ENCODE results near the gene MYO1D.

- no peak for TF ChIP-seq CTCF (IDR thresholded peaks at IDR 0.05; ENCODE audit: insufficient read depth, low read depth, low read length)
- TF ChIP-seq EZH2 (IDR thresholded peaks at IDR 0.05; ENCODE audit: insufficient read depth, low read length): no peak
Observed at GRCh38 chr17:32903774-32904673, 27.1 kb upstream of the MYO1D start.
